COR-L47 (cell line): ENCODE data around the gene THAP12.

Experiments used
- DNase-seq: peaks from one replicate; lab custom pipeline; 2025; lab: John Stamatoyannopoulos, UW

The THAP12 gene

GRCh38 chr11:76380159-76380976, 564 bp downstream of the THAP12 start:
- DNase-seq, result peak; percentile 23

GRCh38 chr11:76379807-76380158, 1.1 kb downstream of the THAP12 start:
- DNase-seq, result no peak

- no peak for DNase-seq
These were observed 4.0 kb downstream of the THAP12 start for GRCh38 chr11:76376746-76377558.

GRCh38 chr11:76371170-76371569, 9.8 kb downstream of the THAP12 start:
- DNase-seq, result no peak

GRCh38 chr11:76369406-76369805, 11.5 kb downstream of the THAP12 start:
- no peak for DNase-seq

GRCh38 chr11:76368490-76368889, 12.4 kb downstream of the THAP12 start:
- no peak for DNase-seq

GRCh38 chr11:76365038-76365679, 15.8 kb downstream of the THAP12 start:
- no peak for DNase-seq

- no peak for DNase-seq
These were observed 18.2 kb downstream of the THAP12 start for GRCh38 chr11:76362716-76363115.

GRCh38 chr11:76361776-76362175, 19.2 kb downstream of the THAP12 start:
- DNase-seq, result no peak

- no peak for DNase-seq
These were observed 19.6 kb downstream of the THAP12 start for GRCh38 chr11:76361374-76361773.

GRCh38 chr11:76355172-76355571, 25.8 kb downstream of the THAP12 start:
- no peak for DNase-seq

GRCh38 chr11:76348348-76348747, 32.6 kb downstream of the THAP12 start:
- DNase-seq, result no peak

- DNase-seq, result no peak
These were observed 33.5 kb downstream of the THAP12 start for GRCh38 chr11:76347466-76347865.

GRCh38 chr11:76339221-76339620, 41.7 kb downstream of the THAP12 start:
- no peak for DNase-seq

- DNase-seq, result no peak
These were observed 43.0 kb downstream of the THAP12 start for GRCh38 chr11:76337923-76338322.

- no peak for DNase-seq
These were observed 43.5 kb downstream of the THAP12 start for GRCh38 chr11:76337469-76337868.

GRCh38 chr11:76336597-76336996, 44.3 kb downstream of the THAP12 start:
- no peak for DNase-seq

- DNase-seq, result no peak
These were observed 45.1 kb downstream of the THAP12 start for GRCh38 chr11:76335842-76336241.

GRCh38 chr11:76334826-76335389, 46.0 kb downstream of the THAP12 start:
- no peak for DNase-seq

GRCh38 chr11:76330651-76331050, 50.3 kb downstream of the THAP12 start:
- DNase-seq, result no peak

GRCh38 chr11:76329983-76330382, 50.9 kb downstream of the THAP12 start:
- DNase-seq, result no peak

- DNase-seq, result no peak
These were observed 51.8 kb downstream of the THAP12 start for GRCh38 chr11:76329084-76329648.
